Pancreas (tissue), 10 donors: ENCODE data around the gene PKD1L1. TPM values are rescaled to one million over a fixed set of nuclear protein-coding genes. Genes with fewer than 3 reads are reported as not detected.
"Not testable (repeated sequence)": the region's sequence is repeated elsewhere in the genome, so short reads cannot be mapped to it uniquely, and the experiment has no call there.

Experiments
- ATAC-seq, 4 donors: fragments of 200-7000 bp; cut with Tn5 transposase; one replicate each; pipeline versions ENCODE4 v1.8.0 to v1.9.1; 2020; ENCODE audit warnings: mild to moderate bottlenecking in 4 of 4, moderate library complexity in 4 of 4
- DNase-seq, 6 donors: peaks; one replicate each; pipeline ENCODE4 v3.0.0-alpha.2; 2020
- FAIRE-seq: peaks from 2 replicates; lab custom pipeline; 2012; peaks lifted over from hg19 to GRCh38; lab: Jason Lieb, UNC
- H3K27ac ChIP-seq, 4 donors: fragments of 200-600 bp; sonication (generic); 1 replicate in 3 of 4; 2 replicates in 1 of 4; pipeline versions ENCODE4 v1.5.0 to v1.8.0; 2020
- H3K27me3 ChIP-seq, 4 donors: fragments of 200-600 bp; one replicate each; pipeline ENCODE4 v1.8.0; 2021
- H3K36me3 ChIP-seq, 3 donors: fragments of 200-600 bp; sonication (generic) in 1 of 3; one replicate each; pipeline versions ENCODE4 v1.5.0 to v1.8.0; 2020 to 2021
- H3K4me1 ChIP-seq, 3 donors: fragments of 200-600 bp; one replicate each; pipeline ENCODE4 v1.8.0; 2021
- H3K4me3 ChIP-seq, 4 donors: fragments of 200-600 bp; sonication (generic) in 2 of 4; one replicate each; pipeline versions ENCODE4 v1.5.0 to v1.8.0; 2020 to 2021
- H3K9me3 ChIP-seq, 4 donors: fragments of 200-600 bp; one replicate each; pipeline ENCODE4 v1.8.0; 2021
- WGBS, 2 donors: extraction: QIAGEN DNeasy Blood & Tissue Kit; methylation state at CpG; one replicate each; pipeline ENCODE4 v1.1.7; 2013; 5-methylcytosine and 5-hydroxymethylcytosine counted together
- intact Hi-C, 3 donors: fragments of 100-400 bp; cut with DNase I; formaldehyde crosslinking; loops; one replicate each; pipeline versions ENCODE4 v1.11.1 to v1.14.2; 2022
- polyA plus RNA-seq, 2 donors: library from polyadenylated mRNA; stranded (reverse); fragments of 200-250 nt; gene quantifications; one replicate each; pipeline ENCODE4 v1.2.3, GENCODE V29; 2013
- total RNA-seq, 6 donors: library from RNA; stranded (reverse); fragmentation: NEBNext Ultra II Directional in 4 of 6; extraction: Animal tissue kit (Norgen Biotek cat#: 25700) in 4 of 6; gene quantifications; one replicate each; pipeline versions ENCODE4 v1.2.1 to v1.2.4, GENCODE V29; 2021 to 2023
- TF ChIP-seq, protein P1 (sequence below), 4 donors: fragments of 200-600 bp; sonication (generic) in 3 of 4; IDR thresholded peaks; one replicate each; pipeline versions ENCODE4 v1.5.0 to v1.8.0; 2021; ENCODE audit warnings: antibody characterized with exemption in 4 of 4
- donor health status: healthy with polysubstance abuse.
- donor health status: DM: no; HTN: no; CAD: no; lungs with moderate emphysema.
- donor health status: DM: no; HTN: no; CAD: no.
- donor health status: control.
- donor health status: control.
- donor health status: Bipolar disorder and iron deficiency.
- donor health status: DM: yes; HTN: yes; CAD: no.
- donor health status: DM: no; HTN: no; CAD: no.
- donor health status: DM: no; HTN: no; CAD: no.
- donor health status: DM: yes; HTN: yes; CAD: no.

Gene PKD1L1
- total and polyA plus RNA-seq, 8 donors: 0.03 to 0.54 (median 0.13) TPM

DNA sequence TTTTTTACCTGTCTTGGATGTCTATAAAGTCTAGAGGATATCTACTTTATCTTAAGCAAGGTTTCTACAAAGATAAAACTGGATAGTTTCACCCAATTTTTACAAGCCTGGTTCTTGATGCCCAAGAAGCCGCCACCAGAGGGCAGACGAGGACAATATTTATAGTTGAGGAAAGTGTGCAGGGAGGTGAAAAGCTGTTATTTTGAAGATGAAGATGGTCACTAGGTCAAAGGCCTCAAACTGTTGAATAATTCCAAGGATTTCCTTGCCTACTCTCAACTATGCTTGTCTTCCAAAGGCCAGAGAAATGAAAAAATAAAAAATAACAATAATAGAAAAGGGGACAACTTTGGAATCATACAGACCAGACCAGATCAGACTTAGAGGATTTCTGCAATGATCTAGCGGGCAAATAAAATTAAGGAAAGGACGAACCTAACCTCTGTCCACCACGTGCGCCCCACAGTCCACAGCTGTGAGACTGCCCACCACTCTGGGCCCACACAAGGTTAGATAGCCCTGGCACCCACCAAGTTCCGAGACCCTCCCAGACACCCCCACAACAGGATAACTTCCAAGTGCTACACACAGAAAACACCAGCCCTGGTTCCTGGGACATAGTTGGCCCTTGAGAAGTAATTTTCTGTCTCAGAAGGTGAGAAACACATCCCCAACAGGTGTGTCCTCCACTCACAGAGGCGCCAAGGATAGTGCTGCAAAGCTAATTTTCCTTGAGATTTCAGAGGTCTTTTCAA lies 2.8 kb downstream of the PKD1L1 start:
- H3K4me3 ChIP-seq: no peak overlapping the region
- intact Hi-C loops: loop anchor here in 2 of 3 donors (5.0 kb wide), 1 partner anchor 162 kb away; no protein-coding TSS in a partner anchor
- TF ChIP-seq, protein P1, sequence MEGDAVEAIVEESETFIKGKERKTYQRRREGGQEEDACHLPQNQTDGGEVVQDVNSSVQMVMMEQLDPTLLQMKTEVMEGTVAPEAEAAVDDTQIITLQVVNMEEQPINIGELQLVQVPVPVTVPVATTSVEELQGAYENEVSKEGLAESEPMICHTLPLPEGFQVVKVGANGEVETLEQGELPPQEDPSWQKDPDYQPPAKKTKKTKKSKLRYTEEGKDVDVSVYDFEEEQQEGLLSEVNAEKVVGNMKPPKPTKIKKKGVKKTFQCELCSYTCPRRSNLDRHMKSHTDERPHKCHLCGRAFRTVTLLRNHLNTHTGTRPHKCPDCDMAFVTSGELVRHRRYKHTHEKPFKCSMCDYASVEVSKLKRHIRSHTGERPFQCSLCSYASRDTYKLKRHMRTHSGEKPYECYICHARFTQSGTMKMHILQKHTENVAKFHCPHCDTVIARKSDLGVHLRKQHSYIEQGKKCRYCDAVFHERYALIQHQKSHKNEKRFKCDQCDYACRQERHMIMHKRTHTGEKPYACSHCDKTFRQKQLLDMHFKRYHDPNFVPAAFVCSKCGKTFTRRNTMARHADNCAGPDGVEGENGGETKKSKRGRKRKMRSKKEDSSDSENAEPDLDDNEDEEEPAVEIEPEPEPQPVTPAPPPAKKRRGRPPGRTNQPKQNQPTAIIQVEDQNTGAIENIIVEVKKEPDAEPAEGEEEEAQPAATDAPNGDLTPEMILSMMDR (IDR thresholded peaks at IDR 0.05): peak; percentile 44 to 78 (median 66)
- no peak overlapping the region for H3K27ac ChIP-seq
- no peaks in the 10 kb centered on the region for H3K4me1 ChIP-seq
- DNase-seq: peak in 5 of 6 donors; percentile 45 to 91 (median 72)
- FAIRE-seq: peak; percentile 56
- no peaks in the 10 kb centered on the region for H3K9me3 ChIP-seq
- H3K27me3 ChIP-seq: no peaks in the 10 kb centered on the region
- peak; percentile 63 to 87 (median 76) for ATAC-seq
- H3K36me3 ChIP-seq: no peaks in the 10 kb centered on the region
- WGBS, 2 donors: 39 to 42% methylated on average over 8 of the region's 8 CpGs

GRCh38 chr7:47944536-47945260 lies 3.6 kb downstream of the PKD1L1 start:
- Histone ChIP-seq H3K9me3 (no peaks in the 10 kb centered on the region), H3K36me3 (no peaks in the 10 kb centered on the region), H3K4me1 (no peaks in the 10 kb centered on the region), H3K4me3 (no peak overlapping the region), H3K27ac (no peak overlapping the region), H3K27me3 (no peaks in the 10 kb centered on the region)
- FAIRE-seq: no peak
- ATAC-seq: no peak
- TF ChIP-seq, protein P1 (IDR thresholded peaks at IDR 0.05): no peak
- no peak for DNase-seq
- intact Hi-C loops: loop anchor here in 2 of 3 donors (5.0 kb wide), 1 partner anchor 163 kb away; no protein-coding TSS in a partner anchor
- WGBS, 2 donors: 54 to 59% methylated on average over 12 of the region's 12 CpGs

DNA sequence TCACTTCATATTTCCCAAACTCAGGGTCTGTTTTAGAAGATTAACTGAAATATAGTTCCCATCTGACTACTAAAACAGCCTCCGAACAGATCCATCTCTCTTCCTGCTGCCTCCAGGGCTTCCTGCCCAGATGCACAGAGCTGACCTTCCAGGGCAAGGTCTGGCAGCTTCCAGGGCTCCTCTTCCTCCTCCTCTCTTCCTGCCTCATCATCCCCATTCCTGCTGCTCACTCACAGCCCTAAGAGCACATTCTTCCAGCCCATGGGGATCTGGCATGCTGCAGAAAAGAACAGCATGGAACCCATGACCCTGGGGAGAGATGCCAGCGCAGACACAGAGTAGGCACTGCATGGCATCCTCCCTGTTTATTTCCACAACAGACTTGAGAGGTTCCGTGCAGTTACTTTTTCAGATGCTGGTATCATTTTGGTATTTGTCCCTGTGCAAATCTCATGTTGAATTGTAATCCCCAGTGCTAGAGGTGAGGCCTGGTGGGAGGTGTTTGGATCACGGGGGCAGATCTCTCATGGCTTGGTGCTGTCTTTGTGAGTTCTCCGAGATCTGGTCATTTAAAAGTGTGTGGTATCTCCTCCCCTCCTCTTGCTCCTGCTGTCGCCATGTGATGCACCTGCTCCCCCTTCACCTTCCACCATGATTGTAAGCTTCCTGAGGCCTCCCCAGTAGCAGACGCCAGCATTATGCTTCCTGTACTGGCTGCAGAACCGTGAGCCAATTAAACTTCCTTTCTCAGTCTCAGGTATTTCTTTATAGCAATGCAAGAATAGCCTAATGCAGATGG lies 4.4 kb downstream of the PKD1L1 start:
- FAIRE-seq: no peak
- intact Hi-C loops: no loop called here

GRCh38 chr7:47942651-47943050 lies 5.6 kb downstream of the PKD1L1 start:
- H3K27me3 ChIP-seq, H3K36me3 ChIP-seq, H3K9me3 ChIP-seq, FAIRE-seq, H3K4me1 ChIP-seq, ATAC-seq, H3K27ac ChIP-seq, intact Hi-C loops, DNase-seq, H3K4me3 ChIP-seq: not testable (repeated sequence)
- 79 to 82% methylated on average over 10 of the region's 10 CpGs for WGBS, 2 donors

More for the DNA sequence above, 4.4 kb downstream of the PKD1L1 start:
- Histone ChIP-seq H3K36me3 (no peaks in the 10 kb centered on the region), H3K9me3 (no peaks in the 10 kb centered on the region), H3K4me3 (no peak overlapping the region), H3K27me3 (no peaks in the 10 kb centered on the region), H3K27ac (no peak overlapping the region), H3K4me1 (no peaks in the 10 kb centered on the region)
- DNase-seq (no peak), ATAC-seq (no peak)
- TF ChIP-seq, protein P1 (IDR thresholded peaks at IDR 0.05): no peak
- 73 to 83% methylated on average over 7 to 8 of the region's 8 CpGs for whole genome bisulfite sequencing, 2 donors

DNA sequence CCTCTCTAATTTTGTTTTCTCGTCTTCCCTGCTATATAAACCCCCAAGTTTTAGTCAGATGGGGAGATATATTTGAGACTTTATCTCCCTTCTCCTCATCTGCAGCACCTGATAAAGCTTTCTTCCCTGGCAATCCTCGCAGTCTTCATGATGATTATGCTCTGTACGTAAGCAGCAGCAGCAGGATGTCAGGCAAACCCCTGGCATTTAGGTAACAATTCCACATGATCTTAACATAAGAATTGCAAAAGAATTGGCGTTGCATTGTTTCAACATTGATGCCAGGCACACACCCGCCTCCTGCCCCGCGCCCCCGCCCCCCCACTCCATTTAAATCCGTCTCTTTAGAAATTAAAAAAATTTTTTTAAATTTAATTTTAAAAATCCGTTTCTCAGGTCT lies 6.1 kb downstream of the PKD1L1 start:
- no peaks in the 10 kb centered on the region for H3K4me1 ChIP-seq
- no peak overlapping the region for H3K27ac ChIP-seq

More for the DNA sequence above, 6.1 kb downstream of the PKD1L1 start:
- TF ChIP-seq, protein P1 (IDR thresholded peaks at IDR 0.05): no peak
- DNase-seq (no peak), ATAC-seq (no peak), FAIRE-seq (no peak)
- no peaks in the 10 kb centered on the region for H3K36me3 ChIP-seq
- no peaks in the 10 kb centered on the region for H3K27me3 ChIP-seq
- no peaks in the 10 kb centered on the region for H3K9me3 ChIP-seq
- intact Hi-C loops: no loop called here
- 78 to 79% methylated on average over 10 of the region's 10 CpGs for WGBS, 2 donors
- no peak overlapping the region for H3K4me3 ChIP-seq
